SK-N-SH treated with all-trans-retinoic acid at 6 μM for 48 hours (cell line): Measurements from ENCODE around the gene NECAB3.

Experiments used
- ATAC-seq: fragments of 200-7000 bp; cut with Tn5 transposase; 3 replicates; pipeline ENCODE4 v1.9.1; 2020; ENCODE audit warnings: mild to moderate bottlenecking, moderate library complexity
- ARNTL ChIP-seq: fragments of 450-650 bp; formaldehyde crosslinking; IDR thresholded peaks from 2 replicates; pipeline ENCODE4 v1.5.0; 2020; ENCODE audit warnings: low read depth, mild to moderate bottlenecking, moderate library complexity, borderline replicate concordance
- BACH2 ChIP-seq: fragments of 250-450 bp; sonication (Bioruptor Pico); IDR thresholded peaks from 2 replicates; pipeline ENCODE4 v1.9.0; 2021; ENCODE audit warnings: mild to moderate bottlenecking, borderline replicate concordance
- CSDC2 ChIP-seq: fragments of 250-450 bp; sonication (Bioruptor Pico); IDR thresholded peaks from 2 replicates; pipeline ENCODE4 v1.5.0; 2020; ENCODE audit warnings: mild to moderate bottlenecking, moderate library complexity
- ESRRG ChIP-seq: fragments of 250-450 bp; sonication (Bioruptor Pico); IDR thresholded peaks from 2 replicates; pipeline ENCODE4 v1.6.1; 2021; ENCODE audit warnings: mild to moderate bottlenecking
- GLIS3 ChIP-seq: fragments of 250-450 bp; sonication (Bioruptor Pico); IDR thresholded peaks from 2 replicates; pipeline ENCODE4 v1.5.0; 2020; ENCODE audit warnings: mild to moderate bottlenecking, moderate library complexity
- ISL1 ChIP-seq: fragments of 250-450 bp; sonication (Bioruptor Pico); IDR thresholded peaks from 2 replicates; pipeline ENCODE4 v2.1.2; 2022; ENCODE audit warnings: mild to moderate bottlenecking, moderate library complexity
- OSR1 ChIP-seq: fragments of 250-450 bp; sonication (Bioruptor Pico); IDR thresholded peaks from 2 replicates; pipeline ENCODE4 v1.8.0; 2022; ENCODE audit warnings: moderate library complexity, mild to moderate bottlenecking, inconsistent platforms
- PPARA ChIP-seq: fragments of 250-450 bp; sonication (Bioruptor Pico); IDR thresholded peaks from 2 replicates; pipeline ENCODE4 v1.5.0; 2020; ENCODE audit warnings: mild to moderate bottlenecking, borderline replicate concordance
- RARB ChIP-seq: fragments of 250-450 bp; sonication (Bioruptor Pico); IDR thresholded peaks from 2 replicates; pipeline ENCODE4 v1.8.0; 2021; ENCODE audit warnings: mild to moderate bottlenecking, moderate library complexity
- SNAI2 ChIP-seq: fragments of 250-450 bp; sonication (Bioruptor Pico); IDR thresholded peaks from 2 replicates; pipeline ENCODE4 v1.5.0; 2020; ENCODE audit warnings: mild to moderate bottlenecking, moderate library complexity
- TCF4 ChIP-seq: fragments of 250-450 bp; sonication (Bioruptor Pico); IDR thresholded peaks from 2 replicates; pipeline ENCODE4 v1.8.0; 2021; ENCODE audit warnings: mild to moderate bottlenecking, moderate library complexity, borderline replicate concordance
- TOX ChIP-seq: fragments of 250-450 bp; sonication (Bioruptor Pico); IDR thresholded peaks from 2 replicates; pipeline ENCODE4 v1.8.0; 2021; ENCODE audit warnings: mild to moderate bottlenecking, moderate library complexity, borderline replicate concordance
- ZC3H10 ChIP-seq: fragments of 250-450 bp; sonication (Bioruptor Pico); IDR thresholded peaks from 2 replicates; pipeline ENCODE4 v1.5.1; 2021; ENCODE audit warnings: mild to moderate bottlenecking, moderate library complexity
- ZFP3 ChIP-seq: fragments of 250-450 bp; sonication (Bioruptor Pico); IDR thresholded peaks from 2 replicates; pipeline ENCODE4 v1.5.0; 2020; ENCODE audit warnings: mild to moderate bottlenecking, moderate library complexity
- ZFP30 ChIP-seq: fragments of 450-650 bp; formaldehyde crosslinking; IDR thresholded peaks from 2 replicates; pipeline ENCODE4 v1.5.0; 2022; ENCODE audit warnings: mild to moderate bottlenecking, moderate library complexity
- ZNF565 ChIP-seq: fragments of 450-650 bp; formaldehyde crosslinking; conservative IDR thresholded peaks from 2 replicates; pipeline ENCODE4 v1.5.0; 2020; ENCODE audit warnings: low read depth, mild to moderate bottlenecking, moderate library complexity
- ZNF70 ChIP-seq: fragments of 450-650 bp; formaldehyde crosslinking; IDR thresholded peaks from 2 replicates; pipeline ENCODE4 v1.5.0; 2020; ENCODE audit warnings: mild to moderate bottlenecking, moderate library complexity
- ZNF8 ChIP-seq: fragments of 450-650 bp; formaldehyde crosslinking; IDR thresholded peaks from 2 replicates; pipeline ENCODE4 v1.5.0; 2020; ENCODE audit warnings: mild to moderate bottlenecking, moderate library complexity
- TF ChIP-seq, protein P1 (sequence below): fragments of 250-450 bp; sonication (Bioruptor Pico); IDR thresholded peaks from 2 replicates; pipeline ENCODE4 v1.8.0; 2020; ENCODE audit warnings: mild to moderate bottlenecking, moderate library complexity, borderline replicate concordance
- TF ChIP-seq, protein P2 (sequence below): fragments of 250-450 bp; sonication (Bioruptor Pico); IDR thresholded peaks from 2 replicates; pipeline ENCODE4 v1.8.0; 2021; ENCODE audit warnings: low read depth, mild to moderate bottlenecking, moderate library complexity, borderline replicate concordance
- TF ChIP-seq, protein P3 (sequence below): fragments of 250-450 bp; sonication (Bioruptor Pico); IDR thresholded peaks from 2 replicates; pipeline ENCODE4 v1.5.0; 2020; ENCODE audit warnings: mild to moderate bottlenecking, moderate library complexity
- TF ChIP-seq, protein P4 (sequence below): fragments of 250-450 bp; sonication (Bioruptor Pico); IDR thresholded peaks from 2 replicates; pipeline ENCODE4 v1.5.1; 2020; ENCODE audit warnings: low read depth, mild to moderate bottlenecking, moderate library complexity

NECAB3 gene

DNA sequence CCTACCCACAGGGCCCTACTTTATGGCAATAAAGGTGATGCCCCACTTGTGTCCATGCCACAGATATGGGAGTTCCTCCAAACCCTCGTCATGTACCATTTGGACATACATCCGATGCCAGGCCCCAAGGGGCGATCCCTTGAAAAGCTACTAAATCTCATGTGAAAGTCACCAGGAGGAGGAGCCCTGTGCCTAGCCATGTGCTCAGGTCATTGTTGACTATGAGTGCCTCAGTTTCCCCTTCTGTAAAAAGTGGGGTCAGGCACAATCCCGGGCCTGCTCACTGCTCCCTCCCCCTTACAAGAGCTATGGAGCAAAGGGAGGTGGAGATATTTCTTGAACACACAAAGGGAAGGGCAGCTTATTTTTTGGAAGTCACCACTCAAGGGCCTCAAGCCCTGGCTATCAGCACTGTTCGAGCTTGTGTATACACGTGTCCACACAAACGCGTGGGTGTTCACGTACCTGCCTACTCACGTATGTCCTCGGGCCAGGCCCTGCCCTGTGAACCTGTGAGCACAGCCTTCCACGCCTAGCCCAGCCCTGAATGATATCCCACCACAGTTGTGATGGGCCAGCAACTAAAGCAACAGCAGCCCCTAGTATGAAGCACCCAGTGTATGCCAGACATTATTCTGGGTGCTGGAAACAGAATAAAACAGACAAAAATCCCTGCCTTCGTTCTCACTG lies 5.6 kb downstream of the NECAB3 start (continued):
- TF ChIP-seq, protein P1, sequence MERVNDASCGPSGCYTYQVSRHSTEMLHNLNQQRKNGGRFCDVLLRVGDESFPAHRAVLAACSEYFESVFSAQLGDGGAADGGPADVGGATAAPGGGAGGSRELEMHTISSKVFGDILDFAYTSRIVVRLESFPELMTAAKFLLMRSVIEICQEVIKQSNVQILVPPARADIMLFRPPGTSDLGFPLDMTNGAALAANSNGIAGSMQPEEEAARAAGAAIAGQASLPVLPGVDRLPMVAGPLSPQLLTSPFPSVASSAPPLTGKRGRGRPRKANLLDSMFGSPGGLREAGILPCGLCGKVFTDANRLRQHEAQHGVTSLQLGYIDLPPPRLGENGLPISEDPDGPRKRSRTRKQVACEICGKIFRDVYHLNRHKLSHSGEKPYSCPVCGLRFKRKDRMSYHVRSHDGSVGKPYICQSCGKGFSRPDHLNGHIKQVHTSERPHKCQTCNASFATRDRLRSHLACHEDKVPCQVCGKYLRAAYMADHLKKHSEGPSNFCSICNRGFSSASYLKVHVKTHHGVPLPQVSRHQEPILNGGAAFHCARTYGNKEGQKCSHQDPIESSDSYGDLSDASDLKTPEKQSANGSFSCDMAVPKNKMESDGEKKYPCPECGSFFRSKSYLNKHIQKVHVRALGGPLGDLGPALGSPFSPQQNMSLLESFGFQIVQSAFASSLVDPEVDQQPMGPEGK (CRISPR knock-in tag), result no peak
- TF ChIP-seq, protein P2, sequence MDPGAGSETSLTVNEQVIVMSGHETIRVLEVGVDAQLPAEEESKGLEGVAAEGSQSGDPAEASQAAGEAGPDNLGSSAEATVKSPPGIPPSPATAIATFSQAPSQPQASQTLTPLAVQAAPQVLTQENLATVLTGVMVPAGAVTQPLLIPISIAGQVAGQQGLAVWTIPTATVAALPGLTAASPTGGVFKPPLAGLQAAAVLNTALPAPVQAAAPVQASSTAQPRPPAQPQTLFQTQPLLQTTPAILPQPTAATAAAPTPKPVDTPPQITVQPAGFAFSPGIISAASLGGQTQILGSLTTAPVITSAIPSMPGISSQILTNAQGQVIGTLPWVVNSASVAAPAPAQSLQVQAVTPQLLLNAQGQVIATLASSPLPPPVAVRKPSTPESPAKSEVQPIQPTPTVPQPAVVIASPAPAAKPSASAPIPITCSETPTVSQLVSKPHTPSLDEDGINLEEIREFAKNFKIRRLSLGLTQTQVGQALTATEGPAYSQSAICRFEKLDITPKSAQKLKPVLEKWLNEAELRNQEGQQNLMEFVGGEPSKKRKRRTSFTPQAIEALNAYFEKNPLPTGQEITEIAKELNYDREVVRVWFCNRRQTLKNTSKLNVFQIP (CRISPR knock-in tag), result no peak
- TF ChIP-seq ZFP30 (no peak), RARB (CRISPR knock-in tag) (no peak), ESRRG (CRISPR knock-in tag) (no peak), ARNTL (no peak), CSDC2 (CRISPR knock-in tag) (no peak), ZNF8 (no peak), ZFP3 (CRISPR knock-in tag) (no peak), TOX (CRISPR knock-in tag) (no peak), OSR1 (CRISPR knock-in tag) (no peak), ZNF565 (no peak), PPARA (CRISPR knock-in tag) (no peak)

DNA sequence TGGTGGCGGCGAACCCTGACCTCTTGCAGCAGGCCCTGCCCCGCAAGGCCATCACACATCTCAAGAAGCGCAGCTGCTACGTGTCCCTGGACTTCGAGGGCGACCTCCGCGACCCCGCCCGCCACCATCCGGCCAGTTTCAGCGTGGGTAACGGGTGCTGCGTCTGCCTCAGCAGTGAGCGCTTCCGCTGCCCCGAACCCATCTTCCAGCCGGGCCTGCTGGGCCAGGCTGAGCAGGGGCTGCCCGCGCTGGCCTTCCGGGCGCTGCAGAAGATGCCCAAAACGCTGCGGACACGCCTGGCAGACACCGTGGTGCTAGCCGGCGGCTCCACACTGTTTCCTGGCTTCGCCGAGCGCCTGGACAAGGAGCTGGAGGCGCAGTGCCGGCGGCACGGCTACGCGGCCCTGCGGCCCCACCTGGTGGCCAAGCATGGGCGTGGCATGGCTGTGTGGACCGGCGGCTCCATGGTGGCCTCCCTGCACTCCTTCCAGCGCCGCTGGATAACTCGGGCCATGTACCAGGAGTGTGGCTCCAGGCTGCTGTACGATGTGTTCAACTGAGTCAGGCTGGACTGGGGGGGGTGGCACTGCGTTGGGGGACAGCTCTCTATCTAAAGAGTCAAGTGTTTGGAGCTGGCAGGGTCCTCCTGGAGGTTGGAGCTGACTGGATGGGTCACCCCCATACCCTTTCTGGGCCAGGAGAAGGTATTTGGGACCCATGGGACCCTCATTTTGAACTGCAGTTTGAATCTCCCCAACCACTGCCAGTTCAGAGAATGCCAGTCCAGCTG lies 6.4 kb downstream of the NECAB3 start:
- peak; percentile 59 for ATAC-seq
- TF ChIP-seq ZFP3 (CRISPR knock-in tag) (no peak), ZNF70 (CRISPR knock-in tag) (no peak), TOX (CRISPR knock-in tag) (no peak), GLIS3 (CRISPR knock-in tag) (0 out of 2 replicates have a peak, but pooled peaks have one; percentile 25)

DNA sequence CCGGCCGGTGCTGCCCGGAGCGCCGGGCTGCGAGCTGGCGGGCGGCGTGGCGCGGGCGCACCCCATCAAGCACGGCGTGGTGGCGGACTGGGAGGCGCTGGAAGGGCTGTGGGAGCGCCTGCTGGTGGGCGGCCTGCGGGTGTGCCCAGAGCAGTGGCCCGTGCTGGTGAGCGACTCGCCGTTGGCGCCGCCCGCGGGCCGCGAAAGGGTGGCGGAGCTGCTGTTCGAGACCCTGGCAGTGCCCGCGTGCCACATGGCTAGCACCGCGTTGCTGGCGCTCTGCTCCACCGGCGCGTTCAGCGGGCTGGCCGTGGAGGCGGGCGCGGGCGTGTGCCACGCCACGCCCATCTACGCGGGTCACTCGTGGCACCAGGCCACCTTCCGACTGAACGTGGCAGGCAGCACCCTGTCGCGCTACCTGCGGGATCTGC lies 7.0 kb downstream of the NECAB3 start:
- ATAC-seq, result no peak; the same call in 2 of the 3 replicates
- TF ChIP-seq CSDC2 (CRISPR knock-in tag), result no peak
- TF ChIP-seq SNAI2 (CRISPR knock-in tag), result no peak
- TF ChIP-seq, protein P2 (CRISPR knock-in tag), result no peak
- TF ChIP-seq GLIS3 (CRISPR knock-in tag), result no peak
- no peak for TF ChIP-seq TCF4 (CRISPR knock-in tag)
- TF ChIP-seq ARNTL, result no peak
- no peak for TF ChIP-seq TOX (CRISPR knock-in tag)
- no peak for TF ChIP-seq PPARA (CRISPR knock-in tag)
- TF ChIP-seq, protein P3, sequence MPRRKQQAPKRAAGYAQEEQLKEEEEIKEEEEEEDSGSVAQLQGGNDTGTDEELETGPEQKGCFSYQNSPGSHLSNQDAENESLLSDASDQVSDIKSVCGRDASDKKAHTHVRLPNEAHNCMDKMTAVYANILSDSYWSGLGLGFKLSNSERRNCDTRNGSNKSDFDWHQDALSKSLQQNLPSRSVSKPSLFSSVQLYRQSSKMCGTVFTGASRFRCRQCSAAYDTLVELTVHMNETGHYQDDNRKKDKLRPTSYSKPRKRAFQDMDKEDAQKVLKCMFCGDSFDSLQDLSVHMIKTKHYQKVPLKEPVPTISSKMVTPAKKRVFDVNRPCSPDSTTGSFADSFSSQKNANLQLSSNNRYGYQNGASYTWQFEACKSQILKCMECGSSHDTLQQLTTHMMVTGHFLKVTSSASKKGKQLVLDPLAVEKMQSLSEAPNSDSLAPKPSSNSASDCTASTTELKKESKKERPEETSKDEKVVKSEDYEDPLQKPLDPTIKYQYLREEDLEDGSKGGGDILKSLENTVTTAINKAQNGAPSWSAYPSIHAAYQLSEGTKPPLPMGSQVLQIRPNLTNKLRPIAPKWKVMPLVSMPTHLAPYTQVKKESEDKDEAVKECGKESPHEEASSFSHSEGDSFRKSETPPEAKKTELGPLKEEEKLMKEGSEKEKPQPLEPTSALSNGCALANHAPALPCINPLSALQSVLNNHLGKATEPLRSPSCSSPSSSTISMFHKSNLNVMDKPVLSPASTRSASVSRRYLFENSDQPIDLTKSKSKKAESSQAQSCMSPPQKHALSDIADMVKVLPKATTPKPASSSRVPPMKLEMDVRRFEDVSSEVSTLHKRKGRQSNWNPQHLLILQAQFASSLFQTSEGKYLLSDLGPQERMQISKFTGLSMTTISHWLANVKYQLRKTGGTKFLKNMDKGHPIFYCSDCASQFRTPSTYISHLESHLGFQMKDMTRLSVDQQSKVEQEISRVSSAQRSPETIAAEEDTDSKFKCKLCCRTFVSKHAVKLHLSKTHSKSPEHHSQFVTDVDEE (CRISPR knock-in tag), result no peak
- TF ChIP-seq ZC3H10 (CRISPR knock-in tag), result no peak
- no peak for TF ChIP-seq RARB (CRISPR knock-in tag)
- TF ChIP-seq, protein P4, sequence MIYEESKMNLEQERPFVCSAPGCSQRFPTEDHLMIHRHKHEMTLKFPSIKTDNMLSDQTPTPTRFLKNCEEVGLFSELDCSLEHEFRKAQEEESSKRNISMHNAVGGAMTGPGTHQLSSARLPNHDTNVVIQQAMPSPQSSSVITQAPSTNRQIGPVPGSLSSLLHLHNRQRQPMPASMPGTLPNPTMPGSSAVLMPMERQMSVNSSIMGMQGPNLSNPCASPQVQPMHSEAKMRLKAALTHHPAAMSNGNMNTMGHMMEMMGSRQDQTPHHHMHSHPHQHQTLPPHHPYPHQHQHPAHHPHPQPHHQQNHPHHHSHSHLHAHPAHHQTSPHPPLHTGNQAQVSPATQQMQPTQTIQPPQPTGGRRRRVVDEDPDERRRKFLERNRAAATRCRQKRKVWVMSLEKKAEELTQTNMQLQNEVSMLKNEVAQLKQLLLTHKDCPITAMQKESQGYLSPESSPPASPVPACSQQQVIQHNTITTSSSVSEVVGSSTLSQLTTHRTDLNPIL (CRISPR knock-in tag), result no peak
- TF ChIP-seq ZNF70 (CRISPR knock-in tag), result no peak
- no peak for TF ChIP-seq ESRRG (CRISPR knock-in tag)
- no peak for TF ChIP-seq OSR1 (CRISPR knock-in tag)
- no peak for TF ChIP-seq ZFP30
- no peak for TF ChIP-seq ISL1
- no peak for TF ChIP-seq ZNF565
- no peak for TF ChIP-seq BACH2 (CRISPR knock-in tag)
